ENCODE data around the gene RNF166. TPM values are rescaled to one million over a fixed set of nuclear protein-coding genes. Genes with fewer than 3 reads are reported as not detected.

The RNF166 gene
- polyA plus RNA-seq, 3 donors, result 99.3 to 255 (median 120) TPM

GRCh38 chr16:88657371-88657770 lies 48.8 kb downstream of the RNF166 start:
- no peak overlapping the region for H3K4me3 ChIP-seq (replicated peaks in 1 of 3; ENCODE audit: low read depth in 2 of 3, low read length in 3 of 3)
- Mint-ChIP-seq H3K27me3 (ENCODE audit: low read depth in 3 of 3) (peaks cover 2 to 5% (median 3%) of the 10 kb centered on the region in 3 donors), H3K9me3 (no peaks in the 10 kb centered on the region), H3K36me3 (peaks cover 22 to 55% of the 10 kb centered on the region in 2 donors), H3K4me1 (peaks cover 13% of the 10 kb centered on the region), H3K27ac (no peak overlapping the region), H3K4me3 (no peak overlapping the region)
- DNase-seq, result no peak
- H3K79me2 ChIP-seq (ENCODE audit: insufficient read depth, low read length), result peaks cover 3% of the 10 kb centered on the region
- H3K9me3 ChIP-seq (replicated peaks in 1 of 2; ENCODE audit: control insufficient read depth in 1 of 2, insufficient read depth in 1 of 2, low read length in 2 of 2), result no peaks in the 10 kb centered on the region
- no peak overlapping the region for H3K4me2 ChIP-seq (replicated peaks; ENCODE audit: extremely low read depth, low read length, poor library complexity, severe bottlenecking)
- H3K4me1 ChIP-seq (ENCODE audit: control insufficient read depth in 1 of 2, insufficient read depth in 2 of 2, low read length in 2 of 2), result peaks cover 6 to 9% of the 10 kb centered on the region in 2 donors
- 94% methylated on average over 19 of the region's 19 CpGs for WGBS (ENCODE audit: insufficient coverage)
- no peak for TF ChIP-seq CTCF (IDR thresholded peaks at IDR 0.05)
- no peaks in the 10 kb centered on the region for H4K20me1 ChIP-seq (ENCODE audit: insufficient read depth, low read length)
- H3K36me3 ChIP-seq (replicated peaks in 1 of 2; ENCODE audit: control insufficient read depth in 1 of 2, insufficient read depth in 2 of 2, low read length in 2 of 2), result peaks cover 10 to 15% of the 10 kb centered on the region in 2 donors
- H2AFZ ChIP-seq (ENCODE audit: insufficient read depth, low read depth, low read length, poor library complexity, severe bottlenecking), result no peak overlapping the region
- no peak overlapping the region for H3K9ac ChIP-seq (ENCODE audit: insufficient read depth, low read length, poor library complexity, severe bottlenecking)
- intact Hi-C loops (cut with micrococcal nuclease), result no loop called here
- no peak overlapping the region for H3K27ac ChIP-seq (ENCODE audit: low read depth in 1 of 2, low read length in 2 of 2)
- H3K27me3 ChIP-seq (ENCODE audit: control insufficient read depth in 2 of 2, insufficient read depth in 2 of 2, low read length in 2 of 2), result no peaks in the 10 kb centered on the region

- Mint-ChIP-seq H3K36me3 (peaks cover 22 to 55% of the 10 kb centered on the region in 2 donors), H3K27ac (no peak overlapping the region), H3K4me1 (peaks cover 14% of the 10 kb centered on the region), H3K4me3 (no peak overlapping the region), H3K9me3 (no peaks in the 10 kb centered on the region), H3K27me3 (ENCODE audit: low read depth in 3 of 3) (peaks cover 0 to 5% (median 2%) of the 10 kb centered on the region in 3 donors)
- Histone ChIP-seq H3K27ac (ENCODE audit: low read depth in 1 of 2, low read length in 2 of 2) (no peak overlapping the region), H2AFZ (ENCODE audit: insufficient read depth, low read depth, low read length, poor library complexity, severe bottlenecking) (no peak overlapping the region), H3K4me1 (ENCODE audit: control insufficient read depth in 1 of 2, insufficient read depth in 2 of 2, low read length in 2 of 2) (peaks cover 9 to 10% of the 10 kb centered on the region in 2 donors), H3K9ac (ENCODE audit: insufficient read depth, low read length, poor library complexity, severe bottlenecking) (no peak overlapping the region), H3K4me3 (replicated peaks in 1 of 3; ENCODE audit: low read depth in 2 of 3, low read length in 3 of 3) (no peak overlapping the region), H3K36me3 (replicated peaks in 1 of 2; ENCODE audit: control insufficient read depth in 1 of 2, insufficient read depth in 2 of 2, low read length in 2 of 2) (peaks cover 10 to 15% of the 10 kb centered on the region in 2 donors), H3K79me2 (ENCODE audit: insufficient read depth, low read length) (no peaks in the 10 kb centered on the region), H4K20me1 (ENCODE audit: insufficient read depth, low read length) (no peaks in the 10 kb centered on the region), H3K4me2 (replicated peaks; ENCODE audit: extremely low read depth, low read length, poor library complexity, severe bottlenecking) (no peak overlapping the region), H3K27me3 (ENCODE audit: control insufficient read depth in 2 of 2, insufficient read depth in 2 of 2, low read length in 2 of 2) (no peaks in the 10 kb centered on the region), H3K9me3 (replicated peaks in 1 of 2; ENCODE audit: control insufficient read depth in 1 of 2, insufficient read depth in 1 of 2, low read length in 2 of 2) (no peaks in the 10 kb centered on the region)
- intact Hi-C loops (cut with micrococcal nuclease), result no loop called here
- WGBS (ENCODE audit: insufficient coverage), result 91% methylated on average over 14 of the region's 25 CpGs
- TF ChIP-seq CTCF (IDR thresholded peaks at IDR 0.05), result no peak
- DNase-seq, result no peak
Measured at GRCh38 chr16:88656291-88656980, 49.8 kb downstream of the RNF166 start.

Data from CD14-positive monocyte (primary cell).